DOHH2 (cell line): ENCODE results near the gene NUP210L.

Experiments
- EZH2phosphoT487 ChIP-seq: fragments of 200-600 bp; sonication (generic); IDR thresholded peaks from 2 replicates; pipeline ENCODE4 v1.6.1; 2017; ENCODE audit warnings: borderline replicate concordance, mild to moderate bottlenecking, antibody characterized with exemption, low read length, moderate library complexity, mixed read lengths
- TF ChIP-seq, protein P1 (sequence below): fragments of 200-600 bp; sonication (generic); IDR thresholded peaks from one replicate; pipeline ENCODE4 v1.5.1; 2014; ENCODE audit warnings: antibody characterized with exemption, mild to moderate bottlenecking, low read depth, low read length; ENCODE audit not compliant: poor library complexity, severe bottlenecking

DNA sequence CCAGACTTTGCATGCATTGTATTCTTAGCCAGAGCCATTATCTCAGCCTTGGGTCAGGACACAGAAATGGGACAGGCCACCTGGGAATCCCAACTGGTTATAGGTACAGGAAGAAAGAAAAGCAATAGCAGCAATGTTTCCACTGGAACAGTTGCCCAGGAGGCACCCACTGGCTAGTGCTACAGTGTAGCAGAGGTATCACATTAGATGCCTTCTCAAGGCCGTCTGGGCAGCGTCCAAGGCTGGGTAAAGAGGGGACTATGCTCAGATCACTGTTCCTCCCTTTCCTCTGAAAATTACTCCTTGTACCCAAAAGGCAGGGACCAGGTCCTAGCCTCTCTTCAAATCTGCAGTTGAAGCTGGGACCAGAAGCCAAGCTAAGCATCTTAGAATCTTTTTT, 184.5 kb downstream of the NUP210L start:
- TF ChIP-seq, protein P1, sequence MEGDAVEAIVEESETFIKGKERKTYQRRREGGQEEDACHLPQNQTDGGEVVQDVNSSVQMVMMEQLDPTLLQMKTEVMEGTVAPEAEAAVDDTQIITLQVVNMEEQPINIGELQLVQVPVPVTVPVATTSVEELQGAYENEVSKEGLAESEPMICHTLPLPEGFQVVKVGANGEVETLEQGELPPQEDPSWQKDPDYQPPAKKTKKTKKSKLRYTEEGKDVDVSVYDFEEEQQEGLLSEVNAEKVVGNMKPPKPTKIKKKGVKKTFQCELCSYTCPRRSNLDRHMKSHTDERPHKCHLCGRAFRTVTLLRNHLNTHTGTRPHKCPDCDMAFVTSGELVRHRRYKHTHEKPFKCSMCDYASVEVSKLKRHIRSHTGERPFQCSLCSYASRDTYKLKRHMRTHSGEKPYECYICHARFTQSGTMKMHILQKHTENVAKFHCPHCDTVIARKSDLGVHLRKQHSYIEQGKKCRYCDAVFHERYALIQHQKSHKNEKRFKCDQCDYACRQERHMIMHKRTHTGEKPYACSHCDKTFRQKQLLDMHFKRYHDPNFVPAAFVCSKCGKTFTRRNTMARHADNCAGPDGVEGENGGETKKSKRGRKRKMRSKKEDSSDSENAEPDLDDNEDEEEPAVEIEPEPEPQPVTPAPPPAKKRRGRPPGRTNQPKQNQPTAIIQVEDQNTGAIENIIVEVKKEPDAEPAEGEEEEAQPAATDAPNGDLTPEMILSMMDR, result no peak
- TF ChIP-seq EZH2phosphoT487, result no peak
